ENCODE results near the gene PCDHB5. TPM values are rescaled to one million over a fixed set of nuclear protein-coding genes. Genes with fewer than 3 reads are reported as not detected.
"Not testable (repeated sequence)": the region's sequence is repeated elsewhere in the genome, so short reads cannot be mapped to it uniquely, and the experiment has no call there.

The PCDHB5 gene
- total and polyA plus RNA-seq, 2 donors (not counting 1 experiment from before 2014, with no cell fraction given) = not detected

- no peaks in the 10 kb centered on the region for H3K36me3 ChIP-seq (replicated peaks in 1 of 2; ENCODE audit: control extremely low read depth in 1 of 2, control insufficient read depth in 1 of 2, extremely low read depth in 1 of 2, insufficient read depth in 2 of 2, low read length in 1 of 2)
- H3K79me2 ChIP-seq (ENCODE audit: control insufficient read depth, insufficient read depth, low read length) = no peaks in the 10 kb centered on the region
- ChIA-PET POLR2A (no interaction called here), CTCF (no interaction called here)
- H4K20me1 ChIP-seq (ENCODE audit: control insufficient read depth, insufficient read depth, low read length, poor library complexity, severe bottlenecking) = no peaks in the 10 kb centered on the region
- H2AFZ ChIP-seq (ENCODE audit: insufficient read depth, low read depth, low read length, poor library complexity, severe bottlenecking) = no peak within 1 kb of the TSS
- Mint-ChIP-seq H3K9me3 (ENCODE audit: insufficient read depth) (peaks cover 3% of the 10 kb centered on the region), H3K27me3 (peaks cover 9% of the 10 kb centered on the region), H3K27ac (no peak within 1 kb of the TSS), H3K4me3 (no peak within 1 kb of the TSS), H3K4me1 (no peaks in the 10 kb centered on the region)
- no peaks in the 10 kb centered on the region for H3K4me1 ChIP-seq (ENCODE audit: control insufficient read depth in 2 of 2, insufficient read depth in 2 of 2, low read length in 2 of 2)
- ATAC-seq (ENCODE audit: low read depth) (no peak), DNase-seq (no peak)
- 16% methylated on average over 16 of the region's 19 CpGs for WGBS (ENCODE audit: insufficient coverage)
- H3K27me3 ChIP-seq (replicated peaks in 1 of 4; ENCODE audit: control extremely low read depth in 1 of 4, control insufficient read depth in 3 of 4, insufficient read depth in 4 of 4, low read length in 3 of 4) = peaks cover 0 to 11% (median 6%) of the 10 kb centered on the region in 4 experiments
- intact Hi-C loops (cut with micrococcal nuclease) = no loop called here
- H3K4me2 ChIP-seq (replicated peaks; ENCODE audit: low read depth, low read length, poor library complexity, severe bottlenecking) = no peak within 1 kb of the TSS
- H3K9ac ChIP-seq (ENCODE audit: low read length) = no peak within 1 kb of the TSS
- H3K4me3 ChIP-seq (ENCODE audit: control extremely low read depth in 1 of 5, extremely low read depth in 1 of 5, insufficient read depth in 1 of 5, low read depth in 2 of 5, low read length in 4 of 5) = no peak within 1 kb of the TSS
- TF ChIP-seq EZH2 (IDR thresholded peaks at IDR 0.05; ENCODE audit: borderline replicate concordance, insufficient read depth, low read depth, low read length, poor library complexity, severe bottlenecking) (no peak), CTCF (IDR thresholded peaks at IDR 0.05) (peak; percentile 26)
- peaks cover 2 to 28% (median 3%) of the 10 kb centered on the region in 3 donors for H3K9me3 ChIP-seq (ENCODE audit: control extremely low read depth in 1 of 3, control insufficient read depth in 2 of 3, insufficient read depth in 1 of 3, low read length in 2 of 3)
- no peak within 1 kb of the TSS for H3K27ac ChIP-seq (ENCODE audit: low read length in 2 of 2)
Measured at GRCh38 chr5:141100243-141100805, 34.7 kb upstream of the PCDHB5 start, which contains the start of gene PCDHB3. PCDHB3 (plus strand) TSS chr5:141100473; CDS start chr5:141100650, 177 bp downstream.

GRCh38 chr5:141101059-141101458 lies 33.9 kb upstream of the PCDHB5 start:
- ChIA-PET CTCF (no interaction called here), POLR2A (no interaction called here)
- no peak for DNase-seq
- Histone ChIP-seq H3K9me3 (ENCODE audit: control extremely low read depth in 1 of 3, control insufficient read depth in 2 of 3, insufficient read depth in 1 of 3, low read length in 2 of 3) (peaks cover 0 to 23% (median 2%) of the 10 kb centered on the region in 3 donors), H3K27ac (ENCODE audit: low read length in 2 of 2) (no peak overlapping the region), H3K9ac (ENCODE audit: low read length) (no peak overlapping the region), H3K27me3 (replicated peaks in 1 of 4; ENCODE audit: control extremely low read depth in 1 of 4, control insufficient read depth in 3 of 4, insufficient read depth in 4 of 4, low read length in 3 of 4) (peaks cover 0 to 6% (median 3%) of the 10 kb centered on the region in 4 experiments), H3K79me2 (ENCODE audit: control insufficient read depth, insufficient read depth, low read length) (no peaks in the 10 kb centered on the region), H3K4me3 (ENCODE audit: control extremely low read depth in 1 of 5, extremely low read depth in 1 of 5, insufficient read depth in 1 of 5, low read depth in 2 of 5, low read length in 4 of 5) (no peak overlapping the region), H2AFZ (ENCODE audit: insufficient read depth, low read depth, low read length, poor library complexity, severe bottlenecking) (no peak overlapping the region), H3K4me1 (ENCODE audit: control insufficient read depth in 2 of 2, insufficient read depth in 2 of 2, low read length in 2 of 2) (no peaks in the 10 kb centered on the region), H3K4me2 (replicated peaks; ENCODE audit: low read depth, low read length, poor library complexity, severe bottlenecking) (no peak overlapping the region), H3K36me3 (replicated peaks in 1 of 2; ENCODE audit: control extremely low read depth in 1 of 2, control insufficient read depth in 1 of 2, extremely low read depth in 1 of 2, insufficient read depth in 2 of 2, low read length in 1 of 2) (no peaks in the 10 kb centered on the region), H4K20me1 (ENCODE audit: control insufficient read depth, insufficient read depth, low read length, poor library complexity, severe bottlenecking) (no peaks in the 10 kb centered on the region)
- TF ChIP-seq EZH2 (IDR thresholded peaks at IDR 0.05; ENCODE audit: borderline replicate concordance, insufficient read depth, low read depth, low read length, poor library complexity, severe bottlenecking) (no peak), CTCF (IDR thresholded peaks at IDR 0.05) (no peak)
- no peak overlapping the region for H3K27ac Mint-ChIP-seq
- H3K27me3 Mint-ChIP-seq = peaks cover 9% of the 10 kb centered on the region
- intact Hi-C loops (cut with micrococcal nuclease) = no loop called here
- 58% methylated on average over 16 of the region's 20 CpGs for WGBS (ENCODE audit: insufficient coverage)
- ATAC-seq (ENCODE audit: low read depth) = no peak
- no peaks in the 10 kb centered on the region for H3K4me1 Mint-ChIP-seq
- peaks cover 3% of the 10 kb centered on the region for H3K9me3 Mint-ChIP-seq (ENCODE audit: insufficient read depth)
- no peak overlapping the region for H3K4me3 Mint-ChIP-seq

GRCh38 chr5:141102070-141102469 lies 32.9 kb upstream of the PCDHB5 start:
- H3K9me3 Mint-ChIP-seq (ENCODE audit: insufficient read depth); CTCF ChIA-PET; H3K4me1 Mint-ChIP-seq; H3K4me3 ChIP-seq (ENCODE audit: control extremely low read depth in 1 of 5, extremely low read depth in 1 of 5, insufficient read depth in 1 of 5, low read depth in 2 of 5, low read length in 4 of 5); H3K27ac ChIP-seq (ENCODE audit: low read length in 2 of 2); H3K36me3 ChIP-seq (replicated peaks in 1 of 2; ENCODE audit: control extremely low read depth in 1 of 2, control insufficient read depth in 1 of 2, extremely low read depth in 1 of 2, insufficient read depth in 2 of 2, low read length in 1 of 2); H3K27me3 Mint-ChIP-seq; H3K27ac Mint-ChIP-seq; intact Hi-C loops (cut with micrococcal nuclease); H3K4me2 ChIP-seq (replicated peaks; ENCODE audit: low read depth, low read length, poor library complexity, severe bottlenecking); DNase-seq; H3K9ac ChIP-seq (ENCODE audit: low read length); POLR2A ChIA-PET; H3K27me3 ChIP-seq (replicated peaks in 1 of 4; ENCODE audit: control extremely low read depth in 1 of 4, control insufficient read depth in 3 of 4, insufficient read depth in 4 of 4, low read length in 3 of 4); H3K4me1 ChIP-seq (ENCODE audit: control insufficient read depth in 2 of 2, insufficient read depth in 2 of 2, low read length in 2 of 2); H2AFZ ChIP-seq (ENCODE audit: insufficient read depth, low read depth, low read length, poor library complexity, severe bottlenecking); H4K20me1 ChIP-seq (ENCODE audit: control insufficient read depth, insufficient read depth, low read length, poor library complexity, severe bottlenecking); ATAC-seq (ENCODE audit: low read depth); H3K4me3 Mint-ChIP-seq; H3K79me2 ChIP-seq (ENCODE audit: control insufficient read depth, insufficient read depth, low read length): not testable (repeated sequence)
- peaks cover 0 to 23% (median 2%) of the 10 kb centered on the region in 3 donors for H3K9me3 ChIP-seq (ENCODE audit: control extremely low read depth in 1 of 3, control insufficient read depth in 2 of 3, insufficient read depth in 1 of 3, low read length in 2 of 3)
- 38% methylated on average over 17 of the region's 39 CpGs for WGBS (ENCODE audit: insufficient coverage)

Data from B cell (primary cell).